Uterus (tissue), 2 donors: ENCODE results near the gene PRSS33.

Experiments
- POLR2A ChIP-seq, 2 donors: fragments of 450-650 bp; IDR thresholded peaks; one replicate each; pipeline ENCODE4 v1.6.1; 2016; ENCODE audit warnings: antibody characterized with exemption in 2 of 2, mild to moderate bottlenecking in 1 of 2, moderate library complexity in 1 of 2
- TF ChIP-seq, protein P1 (sequence below), 4 experiments: fragments of 200-600 bp in 2 of 4; fragments of 450-650 bp in 2 of 4; sonication (generic) in 2 of 4; IDR thresholded peaks; one replicate each; pipeline ENCODE4 v1.5.1; 2016 to 2019; ENCODE audit warnings: antibody characterized with exemption in 4 of 4, mild to moderate bottlenecking in 2 of 4, moderate library complexity in 1 of 4

- TF ChIP-seq, protein P1, sequence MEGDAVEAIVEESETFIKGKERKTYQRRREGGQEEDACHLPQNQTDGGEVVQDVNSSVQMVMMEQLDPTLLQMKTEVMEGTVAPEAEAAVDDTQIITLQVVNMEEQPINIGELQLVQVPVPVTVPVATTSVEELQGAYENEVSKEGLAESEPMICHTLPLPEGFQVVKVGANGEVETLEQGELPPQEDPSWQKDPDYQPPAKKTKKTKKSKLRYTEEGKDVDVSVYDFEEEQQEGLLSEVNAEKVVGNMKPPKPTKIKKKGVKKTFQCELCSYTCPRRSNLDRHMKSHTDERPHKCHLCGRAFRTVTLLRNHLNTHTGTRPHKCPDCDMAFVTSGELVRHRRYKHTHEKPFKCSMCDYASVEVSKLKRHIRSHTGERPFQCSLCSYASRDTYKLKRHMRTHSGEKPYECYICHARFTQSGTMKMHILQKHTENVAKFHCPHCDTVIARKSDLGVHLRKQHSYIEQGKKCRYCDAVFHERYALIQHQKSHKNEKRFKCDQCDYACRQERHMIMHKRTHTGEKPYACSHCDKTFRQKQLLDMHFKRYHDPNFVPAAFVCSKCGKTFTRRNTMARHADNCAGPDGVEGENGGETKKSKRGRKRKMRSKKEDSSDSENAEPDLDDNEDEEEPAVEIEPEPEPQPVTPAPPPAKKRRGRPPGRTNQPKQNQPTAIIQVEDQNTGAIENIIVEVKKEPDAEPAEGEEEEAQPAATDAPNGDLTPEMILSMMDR (IDR thresholded peaks at IDR 0.05): no peak
- no peak for TF ChIP-seq POLR2A (IDR thresholded peaks at IDR 0.05)
These were observed 571 bp downstream of the PRSS33 start for GRCh38 chr16:2786826-2787151.
